ENCODE data around the gene RCC1.

DNA sequence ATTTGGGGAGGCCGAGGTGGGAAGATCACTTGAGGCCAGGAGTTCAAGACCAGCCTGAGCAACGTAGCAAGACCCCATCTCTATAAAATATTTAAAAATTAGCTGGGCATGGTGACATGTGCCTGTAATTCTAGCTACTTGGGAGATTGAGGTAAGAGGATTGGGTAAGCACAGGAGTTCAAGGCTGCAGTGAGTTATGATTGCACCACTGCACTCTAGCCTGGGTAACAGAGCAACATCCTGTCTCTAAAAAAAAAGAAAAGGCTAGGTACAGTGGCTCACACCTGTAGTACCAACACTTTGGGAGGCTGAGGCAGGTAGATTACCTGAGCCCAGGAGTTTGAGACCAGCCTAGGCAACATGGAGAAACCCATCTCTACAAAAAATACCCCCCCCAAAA is 35.7 kb upstream of the RCC1 start:
- TF ChIP-seq, protein P1, sequence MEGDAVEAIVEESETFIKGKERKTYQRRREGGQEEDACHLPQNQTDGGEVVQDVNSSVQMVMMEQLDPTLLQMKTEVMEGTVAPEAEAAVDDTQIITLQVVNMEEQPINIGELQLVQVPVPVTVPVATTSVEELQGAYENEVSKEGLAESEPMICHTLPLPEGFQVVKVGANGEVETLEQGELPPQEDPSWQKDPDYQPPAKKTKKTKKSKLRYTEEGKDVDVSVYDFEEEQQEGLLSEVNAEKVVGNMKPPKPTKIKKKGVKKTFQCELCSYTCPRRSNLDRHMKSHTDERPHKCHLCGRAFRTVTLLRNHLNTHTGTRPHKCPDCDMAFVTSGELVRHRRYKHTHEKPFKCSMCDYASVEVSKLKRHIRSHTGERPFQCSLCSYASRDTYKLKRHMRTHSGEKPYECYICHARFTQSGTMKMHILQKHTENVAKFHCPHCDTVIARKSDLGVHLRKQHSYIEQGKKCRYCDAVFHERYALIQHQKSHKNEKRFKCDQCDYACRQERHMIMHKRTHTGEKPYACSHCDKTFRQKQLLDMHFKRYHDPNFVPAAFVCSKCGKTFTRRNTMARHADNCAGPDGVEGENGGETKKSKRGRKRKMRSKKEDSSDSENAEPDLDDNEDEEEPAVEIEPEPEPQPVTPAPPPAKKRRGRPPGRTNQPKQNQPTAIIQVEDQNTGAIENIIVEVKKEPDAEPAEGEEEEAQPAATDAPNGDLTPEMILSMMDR (conservative IDR thresholded peaks at IDR 0.05; ENCODE audit: low read depth, low read length): no peak
- TF ChIP-seq EZH2 (IDR thresholded peaks at IDR 0.05; ENCODE audit: low read length, unreplicated experiment) (no peak), EZH2phosphoT487 (IDR thresholded peaks at IDR 0.05; ENCODE audit: borderline replicate concordance, low read length) (no peak)
